Lung microvascular endothelial cell (primary cell): ENCODE data around the gene RAB11FIP4. TPM values are rescaled to one million over a fixed set of nuclear protein-coding genes. Genes with fewer than 3 reads are reported as not detected.
"Not testable (repeated sequence)": the region's sequence is repeated elsewhere in the genome, so short reads cannot be mapped to it uniquely, and the experiment has no call there.

Experiments
- DNase-seq, 2 donors: peaks; one replicate each; pipeline versions ENCODE4 v3.0.0 to v3.0.0-alpha.2; 2010; ENCODE audit warnings: low read depth in 2 of 2
- total RNA-seq: library from RNA; depleted of rRNA; stranded (reverse); fragments of >200 nt; gene quantifications from 2 replicates; pipeline ENCODE4 v1.2.1, GENCODE V29; 2014

RAB11FIP4 gene, protein sequence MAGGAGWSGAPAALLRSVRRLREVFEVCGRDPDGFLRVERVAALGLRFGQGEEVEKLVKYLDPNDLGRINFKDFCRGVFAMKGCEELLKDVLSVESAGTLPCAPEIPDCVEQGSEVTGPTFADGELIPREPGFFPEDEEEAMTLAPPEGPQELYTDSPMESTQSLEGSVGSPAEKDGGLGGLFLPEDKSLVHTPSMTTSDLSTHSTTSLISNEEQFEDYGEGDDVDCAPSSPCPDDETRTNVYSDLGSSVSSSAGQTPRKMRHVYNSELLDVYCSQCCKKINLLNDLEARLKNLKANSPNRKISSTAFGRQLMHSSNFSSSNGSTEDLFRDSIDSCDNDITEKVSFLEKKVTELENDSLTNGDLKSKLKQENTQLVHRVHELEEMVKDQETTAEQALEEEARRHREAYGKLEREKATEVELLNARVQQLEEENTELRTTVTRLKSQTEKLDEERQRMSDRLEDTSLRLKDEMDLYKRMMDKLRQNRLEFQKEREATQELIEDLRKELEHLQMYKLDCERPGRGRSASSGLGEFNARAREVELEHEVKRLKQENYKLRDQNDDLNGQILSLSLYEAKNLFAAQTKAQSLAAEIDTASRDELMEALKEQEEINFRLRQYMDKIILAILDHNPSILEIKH
- total RNA-seq = 0.20 TPM in 1 of 2 replicates, not detected in the other

DNA sequence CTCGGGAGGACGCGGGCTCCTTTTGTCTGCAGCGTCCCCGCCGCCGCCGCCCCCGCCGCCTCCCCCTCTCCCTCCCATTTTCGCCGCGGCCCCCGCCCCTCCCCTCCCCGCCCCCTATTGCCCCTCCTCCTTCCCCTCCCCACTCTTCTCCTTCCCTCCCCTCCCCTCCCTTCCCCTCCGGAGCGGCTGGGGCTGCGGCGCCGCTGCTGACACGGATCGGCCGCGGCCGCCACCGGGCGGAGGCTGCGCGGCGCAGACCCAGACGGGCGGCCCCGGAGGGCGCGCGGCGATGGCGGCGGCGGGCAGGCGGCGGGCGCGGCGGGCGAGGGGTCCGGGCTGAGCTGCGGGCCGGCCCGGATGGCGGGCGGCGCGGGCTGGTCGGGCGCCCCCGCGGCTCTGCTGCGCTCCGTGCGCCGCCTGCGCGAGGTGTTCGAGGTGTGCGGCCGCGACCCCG, at the start of gene RAB11FIP4:
RAB11FIP4 (plus strand) TSS at position 180 of the 454 bp plus-strand sequence; CDS start at position 358, 178 bp downstream.
- DNase-seq = peak in 1 of 2 donors; percentile 28

DNA sequence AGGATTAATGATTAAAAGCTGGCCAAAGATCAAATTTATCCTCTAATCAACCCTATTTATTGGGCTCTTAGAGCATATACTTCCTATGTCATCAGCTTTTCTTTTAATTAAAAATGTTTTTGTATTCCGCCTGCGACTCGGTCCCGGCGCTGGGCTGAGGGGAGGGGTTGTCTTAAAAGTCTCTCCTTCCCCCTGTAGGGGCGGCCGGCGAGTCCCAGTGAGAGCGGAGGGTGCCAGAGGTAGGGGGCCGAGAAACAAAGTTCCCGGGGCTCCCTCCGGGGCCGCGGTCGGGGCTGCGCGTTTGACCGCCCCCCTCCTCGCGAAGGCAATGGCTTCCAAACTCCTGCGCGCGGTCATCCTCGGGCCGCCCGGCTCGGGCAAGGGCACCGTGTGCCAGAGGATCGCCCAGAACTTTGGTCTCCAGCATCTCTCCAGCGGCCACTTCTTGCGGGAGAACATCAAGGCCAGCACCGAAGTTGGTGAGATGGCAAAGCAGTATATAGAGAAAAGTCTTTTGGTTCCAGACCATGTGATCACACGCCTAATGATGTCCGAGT, 46.2 kb upstream of the RAB11FIP4 start:
- DNase-seq = not testable (repeated sequence)

DNA sequence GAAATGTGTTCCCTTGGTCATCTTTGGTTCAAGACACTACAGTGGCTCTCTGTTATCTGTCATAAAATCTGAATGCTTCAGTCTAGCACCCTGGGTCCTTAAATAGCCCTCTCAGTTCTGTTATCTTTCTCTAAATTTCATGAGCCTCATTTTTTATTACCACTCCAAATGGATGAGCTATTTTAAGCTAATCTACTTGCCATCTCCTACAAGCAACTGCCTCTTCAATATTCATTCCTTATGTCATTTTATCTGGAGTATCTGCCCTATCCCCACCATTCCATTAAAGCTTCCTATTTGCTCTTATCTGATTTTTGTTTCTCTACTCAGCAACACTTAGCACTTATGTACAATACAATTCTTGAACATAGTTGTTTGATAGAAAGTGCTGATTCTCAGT, 42.0 kb upstream of the RAB11FIP4 start:
- DNase-seq = no peak

DNA sequence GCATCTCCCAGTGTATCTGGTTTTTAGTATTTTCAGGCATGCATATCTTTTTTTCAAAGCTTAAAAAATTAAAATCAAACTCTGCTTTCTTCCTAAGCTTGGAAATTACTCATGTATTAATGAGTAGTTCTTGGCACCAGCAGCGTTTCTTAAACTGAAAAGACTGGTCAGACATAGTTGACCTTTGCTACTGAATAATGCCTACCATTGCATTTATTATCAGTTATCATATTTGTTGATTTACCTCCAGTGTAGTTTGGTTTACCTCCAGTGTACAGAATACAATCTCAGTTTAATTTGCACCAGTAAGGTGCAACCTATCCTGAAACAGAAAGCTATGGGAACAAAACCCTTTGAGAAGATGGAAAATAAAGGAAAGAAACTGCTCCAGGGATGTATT, 35.5 kb upstream of the RAB11FIP4 start:
- DNase-seq = no peak

DNA sequence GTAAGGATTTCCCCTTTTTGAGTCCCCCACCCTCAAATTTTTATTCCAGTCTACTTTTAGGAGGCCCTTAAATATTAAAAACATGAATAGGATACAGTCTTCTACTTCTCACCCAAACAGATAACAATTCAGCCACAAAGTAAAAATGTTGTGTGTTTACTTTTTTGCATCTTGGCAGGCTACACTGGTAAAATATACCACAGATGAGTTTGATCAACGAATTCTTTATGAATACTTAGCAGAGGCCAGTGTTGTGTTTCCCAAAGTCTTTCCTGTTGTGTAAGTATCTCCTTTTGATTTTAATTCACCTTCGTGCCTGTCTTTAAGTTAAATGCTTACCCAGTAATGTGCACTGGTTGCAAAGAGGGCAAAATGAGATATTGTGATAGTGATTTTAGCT, 34.4 kb upstream of the RAB11FIP4 start:
- no peak for DNase-seq

DNA sequence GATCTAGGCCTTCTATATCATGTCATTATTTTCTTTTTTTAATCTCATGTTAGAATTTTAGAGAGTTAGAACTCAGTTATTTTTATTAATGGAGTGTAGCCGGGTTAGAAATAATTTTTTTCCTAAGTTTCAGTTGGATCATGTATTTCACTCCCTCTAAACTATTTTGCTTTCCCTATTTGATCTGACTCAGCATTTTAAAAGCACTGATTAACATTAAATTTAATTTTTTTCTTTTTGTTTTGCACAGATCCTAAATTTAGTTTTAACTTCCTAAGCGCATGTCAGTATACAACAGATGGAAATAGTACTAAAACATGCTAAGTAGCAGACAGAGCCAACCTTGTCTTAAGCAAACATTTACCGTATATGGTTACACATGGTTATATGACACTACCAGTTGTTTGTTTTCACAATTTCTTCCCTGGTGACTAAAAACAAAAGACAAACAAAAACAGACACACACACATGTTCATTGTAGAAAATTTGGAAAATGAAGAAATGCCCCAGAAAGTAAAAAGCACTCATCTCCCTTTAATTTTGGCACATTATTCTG, 33.6 kb upstream of the RAB11FIP4 start:
- no peak for DNase-seq

DNA sequence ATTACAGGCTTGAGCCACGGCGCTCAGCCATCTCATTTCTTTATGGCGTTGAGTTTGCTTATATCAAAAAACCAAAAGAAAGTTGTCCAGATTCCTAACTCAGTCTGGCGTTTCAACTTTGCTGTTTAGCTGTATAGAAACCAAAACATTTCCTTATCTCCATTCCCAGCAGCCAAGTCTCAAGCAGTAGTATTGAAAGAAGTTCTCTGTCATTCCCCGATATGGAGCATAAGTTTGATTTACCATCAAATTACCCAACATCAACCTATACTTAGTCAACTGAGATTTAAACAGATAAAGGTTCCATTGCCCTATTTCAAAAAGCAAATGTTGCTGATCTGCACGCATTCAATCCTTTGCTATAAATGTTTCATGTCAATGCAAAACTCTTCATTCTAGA, 27.5 kb upstream of the RAB11FIP4 start:
- no peak for DNase-seq

DNA sequence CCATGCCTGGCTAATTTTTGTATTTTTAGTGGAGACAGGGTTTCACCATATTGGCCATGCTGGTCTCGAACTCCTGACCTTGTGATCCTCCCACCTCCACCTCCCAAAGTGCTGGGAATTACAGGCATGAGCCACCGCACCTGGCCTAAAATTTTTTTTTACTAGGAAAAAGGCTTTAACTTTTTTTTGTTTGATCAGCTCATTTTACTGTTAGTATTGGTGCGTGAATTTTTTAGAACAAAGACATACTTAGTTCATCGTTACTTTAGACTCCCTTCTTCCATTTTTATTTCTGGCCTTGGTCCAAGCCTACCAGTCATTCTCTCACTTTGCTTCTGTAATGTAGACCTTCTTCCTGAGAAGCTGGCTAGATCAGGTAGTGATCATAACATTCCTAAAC, 25.4 kb upstream of the RAB11FIP4 start:
- DNase-seq = no peak

DNA sequence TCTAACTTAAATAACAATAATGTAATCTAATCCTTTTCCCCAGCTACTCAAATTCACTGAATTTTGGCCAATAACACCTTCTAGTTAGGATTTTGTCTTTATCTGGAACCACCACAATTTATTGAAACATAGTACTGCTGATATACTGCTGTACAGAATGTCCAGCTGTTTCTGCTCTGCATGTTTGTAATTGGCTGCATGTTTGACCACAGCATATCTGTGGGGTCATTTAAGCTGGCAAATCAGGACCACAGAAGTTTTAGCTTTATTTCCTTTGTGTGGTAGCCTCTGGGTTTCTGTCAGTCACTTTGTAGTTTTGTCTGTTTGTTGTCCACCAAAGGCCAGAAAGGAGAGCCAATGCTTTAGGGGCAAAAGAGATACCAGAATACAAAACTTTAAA, 22.2 kb upstream of the RAB11FIP4 start:
- DNase-seq = no peak

DNA sequence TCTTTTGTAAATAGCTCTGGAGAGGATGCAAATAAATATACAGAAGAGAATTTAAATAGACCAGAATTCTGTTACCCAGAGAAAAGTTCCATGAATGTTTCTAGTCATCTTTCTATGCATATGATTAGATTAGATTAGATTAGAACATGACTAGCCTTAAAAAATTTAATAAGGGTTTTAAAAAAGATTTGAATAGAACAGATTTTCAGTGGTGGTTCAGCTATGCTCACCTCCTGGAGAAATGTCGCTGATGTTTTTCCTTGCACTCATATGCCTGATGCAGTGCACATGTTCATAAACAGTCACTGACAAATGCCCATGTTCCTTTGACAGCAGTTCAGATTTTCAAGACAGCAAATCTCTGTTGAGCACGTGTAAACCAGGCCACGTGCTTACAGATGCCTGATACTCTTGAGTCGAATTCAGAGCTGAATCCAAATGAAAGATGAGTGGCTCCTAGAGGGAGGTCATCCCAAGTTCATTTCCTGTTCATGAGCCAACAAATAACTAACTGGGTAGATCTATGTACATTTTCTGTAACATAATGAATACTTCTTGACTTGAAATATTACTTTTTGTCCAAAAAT, 19.9 kb upstream of the RAB11FIP4 start:
- peak; percentile 10 to 65 for DNase-seq

DNA sequence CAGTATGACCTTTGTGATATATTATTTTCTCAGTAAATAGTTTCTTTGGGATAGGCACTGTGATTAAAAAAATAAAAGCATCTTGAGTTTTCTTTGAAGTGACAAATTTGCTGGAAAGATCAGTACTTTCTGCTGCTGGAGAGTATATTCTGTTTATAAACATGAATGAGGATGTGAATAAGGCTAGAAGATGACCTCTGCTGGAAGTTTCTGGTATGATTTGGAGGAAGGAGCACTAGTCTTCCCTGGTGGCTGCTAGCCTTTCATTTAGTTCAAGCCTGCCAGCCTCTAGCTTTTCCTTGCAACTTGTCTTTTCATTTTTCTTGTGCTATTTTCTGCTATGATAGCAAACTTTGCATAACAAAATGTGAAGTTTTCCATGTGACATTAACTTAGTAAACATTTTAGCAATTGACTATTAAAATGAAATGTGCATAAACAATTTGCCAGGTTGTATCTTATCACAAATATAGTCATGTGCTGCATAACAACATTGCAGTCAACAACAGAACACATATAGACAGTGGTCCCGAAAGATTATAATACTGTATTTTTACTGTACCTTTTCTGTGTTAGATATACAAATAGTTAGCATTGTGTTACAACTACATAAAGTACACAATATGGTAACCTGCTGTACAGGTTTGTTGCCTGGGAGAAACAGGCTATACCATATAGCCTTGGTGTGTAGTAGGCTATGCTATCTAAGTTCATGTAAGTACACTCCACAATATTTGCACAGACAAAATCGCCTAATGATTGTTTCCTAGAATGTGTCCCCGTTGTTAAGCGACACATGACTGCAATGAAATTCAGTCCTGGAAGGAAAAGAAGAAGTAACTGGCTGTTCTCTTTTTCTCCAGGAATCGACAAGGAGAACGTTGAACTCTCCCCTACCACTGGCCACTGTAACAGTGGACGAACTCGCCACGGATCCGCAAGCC, 18.1 kb upstream of the RAB11FIP4 start:
- DNase-seq = peak; percentile 71 to 75

DNA sequence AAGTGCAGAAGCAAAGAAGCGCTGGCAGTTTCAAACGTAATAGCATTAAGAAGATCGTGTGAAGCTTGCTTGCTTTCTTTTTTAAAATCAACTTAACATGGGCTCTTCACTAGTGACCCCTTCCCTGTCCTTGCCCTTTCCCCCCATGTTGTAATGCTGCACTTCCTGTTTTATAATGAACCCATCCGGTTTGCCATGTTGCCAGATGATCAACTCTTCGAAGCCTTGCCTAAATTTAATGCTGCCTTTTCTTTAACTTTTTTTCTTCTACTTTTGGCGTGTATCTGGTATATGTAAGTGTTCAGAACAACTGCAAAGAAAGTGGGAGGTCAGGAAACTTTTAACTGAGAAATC, 17.4 kb upstream of the RAB11FIP4 start:
- peak in 1 of 2 donors; percentile 20 for DNase-seq

DNA sequence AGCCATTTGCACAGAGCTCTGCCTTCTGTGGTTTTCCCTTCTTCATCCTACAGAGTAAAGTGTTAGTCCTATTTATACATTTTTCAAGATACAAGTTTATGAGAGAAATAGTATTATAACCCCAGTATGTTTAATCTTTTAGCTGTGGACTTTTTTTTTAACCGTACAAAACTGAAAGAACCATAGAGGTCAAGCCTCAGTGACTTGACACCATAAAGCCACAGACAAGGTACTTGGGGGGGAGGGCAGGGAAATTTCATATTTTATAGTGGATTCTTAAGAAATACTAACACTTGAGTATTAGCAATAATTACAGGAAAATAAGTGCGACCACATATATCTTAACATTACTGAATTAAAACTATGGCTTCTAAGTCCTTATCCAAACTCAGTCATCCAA, 17.0 kb upstream of the RAB11FIP4 start:
- no peak for DNase-seq

DNA sequence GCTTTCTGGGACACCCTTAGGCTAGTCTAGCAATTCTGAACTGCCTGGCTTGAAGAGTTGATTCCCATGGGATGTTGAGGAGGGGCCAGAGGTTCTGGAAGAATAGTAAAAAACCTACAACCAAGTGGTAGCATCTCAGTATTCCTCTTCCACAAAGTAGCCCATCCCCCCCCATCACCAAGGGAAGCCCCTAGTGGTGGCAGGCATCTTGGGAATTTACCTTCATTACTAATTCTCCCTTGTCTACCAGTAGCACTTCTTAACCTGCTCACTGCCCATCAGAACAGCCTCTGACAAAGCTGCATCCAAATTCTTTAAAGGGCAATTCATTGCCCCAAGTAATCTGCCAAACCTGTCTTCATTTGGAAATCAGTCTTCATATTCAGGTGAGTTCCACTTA, 12.8 kb upstream of the RAB11FIP4 start:
- DNase-seq = no peak

DNA sequence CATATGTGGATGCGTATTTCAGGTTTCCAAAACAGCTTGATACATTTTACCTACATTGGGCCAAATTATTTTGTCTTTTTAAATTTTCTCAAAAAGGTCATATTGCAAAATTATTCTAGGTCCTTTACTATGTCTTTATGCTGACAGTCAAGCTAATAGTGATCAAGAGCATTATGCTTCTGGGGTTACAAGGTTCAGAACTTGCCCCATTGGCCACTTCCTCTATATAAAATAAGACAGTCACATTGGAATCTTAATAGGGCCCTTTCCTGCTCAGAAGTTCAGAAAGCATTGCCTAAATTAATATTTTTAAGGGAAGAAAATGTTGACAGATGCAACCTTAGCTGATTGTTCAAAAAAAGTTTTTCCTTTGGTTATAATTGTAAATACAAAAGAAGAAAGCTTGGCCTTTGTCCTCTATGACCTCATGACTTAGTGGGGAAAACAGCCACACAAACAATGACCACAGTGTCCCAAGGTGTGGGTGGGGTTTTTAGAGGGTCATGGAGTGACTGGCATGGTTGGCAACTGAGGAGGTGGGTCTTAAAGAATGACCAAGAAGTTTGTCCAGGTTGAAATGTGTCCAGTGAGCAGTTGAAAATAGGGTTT, 11.8 kb upstream of the RAB11FIP4 start:
- DNase-seq = no peak

DNA sequence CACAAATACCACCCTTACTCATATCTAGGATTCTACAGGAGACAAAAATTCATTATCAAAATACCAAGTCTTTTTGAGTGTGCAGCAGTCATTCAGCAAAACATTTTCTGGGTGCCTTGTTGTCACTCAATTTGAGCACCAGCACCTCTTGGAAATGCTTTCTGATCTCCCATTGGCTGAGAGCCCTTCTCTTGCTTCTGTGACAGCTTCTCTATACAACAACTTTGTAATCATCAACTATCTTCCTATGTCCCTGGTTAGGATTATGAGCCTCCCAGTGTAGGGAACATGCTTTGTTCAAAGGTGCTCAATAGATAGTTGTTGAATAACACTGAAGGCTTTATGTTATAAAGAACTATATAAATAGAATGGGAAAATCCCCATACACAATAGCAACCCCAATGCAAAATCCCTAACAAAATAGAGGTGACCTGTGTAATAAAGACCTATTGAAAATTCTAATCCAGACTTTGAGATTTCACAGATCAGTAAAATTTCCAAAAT, 10.3 kb upstream of the RAB11FIP4 start:
- no peak for DNase-seq

DNA sequence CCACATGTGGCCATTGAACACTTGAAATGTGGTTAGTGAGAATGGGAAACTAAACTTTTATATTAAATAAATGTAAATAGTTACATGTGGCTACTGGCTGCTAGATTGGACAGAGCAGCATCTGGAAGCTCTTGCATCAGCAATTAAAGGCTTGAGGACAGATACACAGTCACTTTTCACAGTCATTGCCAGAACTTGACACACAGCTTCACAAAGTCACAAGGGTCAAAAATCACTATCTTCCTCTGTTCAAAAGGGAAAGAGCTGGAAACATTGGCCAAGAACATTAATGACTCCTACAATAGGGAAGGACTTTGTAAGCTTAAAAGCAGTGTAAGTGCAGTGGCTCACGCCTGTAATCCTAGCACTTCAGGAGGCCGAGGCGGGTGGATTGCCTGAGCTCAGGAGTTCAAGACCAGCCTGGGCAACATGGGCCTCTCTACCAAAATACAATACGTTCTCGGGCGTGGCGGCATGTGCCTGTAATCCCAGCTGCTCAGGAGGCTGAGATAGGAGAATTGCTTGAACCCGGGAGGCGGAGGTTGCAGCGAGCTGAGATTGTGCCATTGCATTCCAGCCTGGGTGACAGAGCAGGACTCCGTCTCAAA, 8.7 kb upstream of the RAB11FIP4 start:
- not testable (repeated sequence) for DNase-seq

DNA sequence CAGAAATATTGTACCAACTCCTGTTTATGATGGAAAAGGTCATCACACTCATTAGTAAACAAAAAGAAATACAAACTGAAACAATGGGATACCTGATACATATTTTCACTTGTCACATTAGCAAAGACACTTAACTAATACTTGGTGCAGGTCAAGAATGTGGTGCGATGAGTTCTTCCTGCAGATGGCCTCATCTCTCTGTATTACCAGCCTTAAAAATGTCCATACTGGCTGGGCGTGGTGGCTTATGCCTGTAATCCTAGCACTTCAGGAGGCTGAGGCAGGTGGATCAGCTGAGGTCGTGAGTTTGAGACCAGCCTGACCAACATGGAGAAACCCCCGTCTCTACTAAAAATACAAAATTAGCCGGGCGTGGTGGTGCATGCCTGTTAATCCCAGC, 8.0 kb upstream of the RAB11FIP4 start:
- not testable (repeated sequence) for DNase-seq

DNA sequence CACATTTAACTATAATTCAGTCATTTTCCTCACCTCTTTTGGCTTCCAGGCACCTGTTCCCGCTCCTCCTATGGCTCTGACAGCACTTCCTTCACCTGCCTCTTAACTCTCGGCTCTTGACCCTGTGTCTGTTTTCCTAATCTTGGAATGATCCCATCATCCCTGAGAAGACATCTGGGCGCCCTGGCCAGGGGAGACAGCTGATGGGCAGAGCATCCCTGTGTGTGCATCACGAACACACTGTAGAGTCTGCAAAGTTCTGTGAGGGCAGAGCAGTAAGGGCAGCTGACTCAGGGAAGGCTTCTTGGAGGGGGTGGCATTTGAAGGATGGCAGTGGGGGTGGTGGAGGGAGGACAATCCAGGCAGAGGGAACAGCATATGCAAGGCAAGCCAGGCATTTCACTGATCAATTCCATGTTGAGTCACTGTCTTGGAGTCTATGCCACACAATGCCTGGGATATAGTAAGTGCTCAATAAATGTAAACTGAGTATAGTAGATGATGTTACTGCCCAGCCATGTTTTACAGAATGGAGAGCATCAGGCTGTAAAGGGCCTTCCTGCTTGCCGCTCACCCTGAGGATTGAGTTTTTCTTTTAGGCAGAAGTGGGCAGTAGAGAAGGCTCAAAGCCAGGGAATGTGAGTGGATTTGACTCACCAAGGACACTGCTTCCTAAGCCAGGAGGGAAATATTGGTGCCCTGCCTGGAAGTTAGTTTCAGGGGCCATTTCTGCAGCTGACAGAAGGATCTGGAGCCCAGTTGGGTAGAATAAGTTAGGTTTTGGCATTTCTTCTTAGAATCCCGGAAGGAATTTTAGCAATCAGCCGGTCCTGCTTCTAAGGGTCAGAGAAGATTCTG, 5.8 kb upstream of the RAB11FIP4 start:
- no peak for DNase-seq
